PC-3 (cell line): ENCODE results near the gene LILRB2. TPM values are rescaled to one million over a fixed set of nuclear protein-coding genes. Genes with fewer than 3 reads are reported as not detected.
A peak's percentile ranks its signal among the peaks of the same experiment; 100 is the strongest.
"Not testable (repeated sequence)": the region's sequence is repeated elsewhere in the genome, so short reads cannot be mapped to it uniquely, and the experiment has no call there.

Experiments used
- ATAC-seq: fragments of 200-7000 bp; cut with Tn5 transposase; 2 replicates; pipeline ENCODE4 v1.9.1; 2020; ENCODE audit warnings: mild to moderate bottlenecking, moderate library complexity
- BruUV-seq: library from RNA; stranded (reverse); fragments of 400-500 nt; replicated peaks from 2 replicates; lab custom pipeline; 2021; lab: Mats Ljungman, UMichigan
- CTCF ChIA-PET: fragments of 300-600 bp; sonication (Branson Sonifier 250); formaldehyde crosslinking; loops from one replicate; lab custom pipeline; 2022; ENCODE audit warnings: antibody characterized with exemption; lab: Charles Lee
- POLR2A ChIA-PET: fragments of 300-600 bp; sonication (Branson Sonifier 250); formaldehyde crosslinking; loops from one replicate; lab custom pipeline; 2022; ENCODE audit warnings: antibody characterized with exemption; ENCODE audit not compliant: unreplicated experiment; lab: Charles Lee
- DNase-seq: peaks from one replicate; pipeline ENCODE4 v3.0.0-alpha.2; 2015
- H2AFZ ChIP-seq: fragments of 300-600 bp; sonication (generic); 2 replicates; pipeline ENCODE4 v1.6.0; 2016; ENCODE audit warnings: antibody characterized with exemption, low read length
- H3F3A ChIP-seq: fragments of 300-600 bp; sonication (generic); one replicate; pipeline ENCODE4 v1.6.0; 2017; ENCODE audit warnings: antibody characterized with exemption, low read length, control low read depth, mild to moderate bottlenecking; ENCODE audit not compliant: unreplicated experiment
- H3K27ac ChIP-seq: fragments of 300-600 bp; sonication (generic); 2 replicates; pipeline ENCODE4 v1.5.1; 2016; ENCODE audit warnings: mild to moderate bottlenecking, low read length
- H3K27me3 ChIP-seq: fragments of 300-600 bp; sonication (generic); 2 replicates; pipeline ENCODE4 v1.6.1; 2016; ENCODE audit warnings: low read length, mixed read lengths
- H3K36me3 ChIP-seq: fragments of 300-600 bp; sonication (generic); 2 replicates; pipeline ENCODE4 v1.6.1; 2016; ENCODE audit warnings: low read depth, mixed run types, low read length, mixed read lengths
- H3K4me1 ChIP-seq: fragments of 300-600 bp; sonication (generic); 2 replicates; pipeline ENCODE4 v1.5.1; 2016; ENCODE audit warnings: low read length; ENCODE audit not compliant: insufficient read depth
- H3K4me2 ChIP-seq: fragments of 300-600 bp; sonication (generic); 2 replicates; pipeline ENCODE4 v1.6.0; 2016; ENCODE audit warnings: low read length
- H3K4me3 ChIP-seq: fragments of 300-600 bp; sonication (generic); 2 replicates; pipeline ENCODE4 v1.5.1; 2016; ENCODE audit warnings: mild to moderate bottlenecking, low read length, mixed read lengths
- H3K79me2 ChIP-seq: fragments of 300-600 bp; sonication (generic); 2 replicates; pipeline ENCODE4 v1.6.1; 2017; ENCODE audit warnings: low read length, mixed read lengths
- H3K9ac ChIP-seq: fragments of 300-600 bp; sonication (generic); 2 replicates; pipeline ENCODE4 v1.6.0; 2016; ENCODE audit warnings: mild to moderate bottlenecking, low read length
- H3K9me2 ChIP-seq: fragments of 300-600 bp; sonication (generic); replicated peaks from 2 replicates; pipeline ENCODE4 v1.6.1; 2016; ENCODE audit warnings: mixed run types, low read length, mixed read lengths
- H3K9me3 ChIP-seq: fragments of 300-600 bp; sonication (generic); 2 replicates; pipeline ENCODE4 v1.6.1; 2016; ENCODE audit warnings: low read length, mixed read lengths
- H4K20me1 ChIP-seq: fragments of 300-600 bp; sonication (generic); 2 replicates; pipeline ENCODE4 v1.6.1; 2016; ENCODE audit warnings: low read length, mixed read lengths
- CTCF ChIP-seq: fragments of 300-600 bp; sonication (generic); conservative IDR thresholded peaks from 2 replicates; pipeline ENCODE4 v1.5.1; 2017; ENCODE audit warnings: antibody characterized with exemption, low read depth, mild to moderate bottlenecking, low read length
- EZH2 ChIP-seq: fragments of 300-600 bp; sonication (generic); IDR thresholded peaks from one replicate; pipeline ENCODE4 v1.6.1; 2017; ENCODE audit warnings: antibody characterized with exemption, mild to moderate bottlenecking, low read length; ENCODE audit not compliant: unreplicated experiment
- EZH2phosphoT487 ChIP-seq: fragments of 300-600 bp; sonication (generic); IDR thresholded peaks from 2 replicates; pipeline ENCODE4 v1.6.1; 2018; ENCODE audit warnings: mild to moderate bottlenecking, antibody characterized with exemption, low read length, borderline replicate concordance
- intact Hi-C: fragments of 100-400 bp; cut with micrococcal nuclease; formaldehyde crosslinking; loops from 2 replicates; pipeline ENCODE4 v1.9.0; 2023
- total RNA-seq: library from RNA; depleted of rRNA; stranded (reverse); fragments of >200 nt; gene quantifications from 2 replicates; pipeline ENCODE4 v1.2.3, GENCODE V29; 2014

LILRB2 gene
- total RNA-seq, 1 experiment from 2014 or later: not detected

GRCh38 chr19:54298357-54299125 is 17.6 kb upstream of the LILRB2 start:
- Histone ChIP-seq H3K4me3 (no peak overlapping the region), H2AFZ (no peak overlapping the region), H4K20me1 (no peaks in the 10 kb centered on the region), H3K36me3 (no peaks in the 10 kb centered on the region), H3K9ac (no peak overlapping the region), H3K4me2 (no peak overlapping the region), H3K79me2 (no peaks in the 10 kb centered on the region), H3K27me3 (peaks cover 72% of the 10 kb centered on the region), H3F3A (no peaks in the 10 kb centered on the region), H3K9me2 (no peaks in the 10 kb centered on the region), H3K4me1 (no peaks in the 10 kb centered on the region), H3K9me3 (no peaks in the 10 kb centered on the region), H3K27ac (no peak overlapping the region)
- intact Hi-C loops: no loop called here
- TF ChIP-seq EZH2phosphoT487 (no peak), EZH2 (no peak), CTCF (no peak)
- ATAC-seq (no peak), DNase-seq (no peak)
- ChIA-PET CTCF (no interaction called here), POLR2A (no interaction called here)
- BruUV-seq: no TSS peak

DNA sequence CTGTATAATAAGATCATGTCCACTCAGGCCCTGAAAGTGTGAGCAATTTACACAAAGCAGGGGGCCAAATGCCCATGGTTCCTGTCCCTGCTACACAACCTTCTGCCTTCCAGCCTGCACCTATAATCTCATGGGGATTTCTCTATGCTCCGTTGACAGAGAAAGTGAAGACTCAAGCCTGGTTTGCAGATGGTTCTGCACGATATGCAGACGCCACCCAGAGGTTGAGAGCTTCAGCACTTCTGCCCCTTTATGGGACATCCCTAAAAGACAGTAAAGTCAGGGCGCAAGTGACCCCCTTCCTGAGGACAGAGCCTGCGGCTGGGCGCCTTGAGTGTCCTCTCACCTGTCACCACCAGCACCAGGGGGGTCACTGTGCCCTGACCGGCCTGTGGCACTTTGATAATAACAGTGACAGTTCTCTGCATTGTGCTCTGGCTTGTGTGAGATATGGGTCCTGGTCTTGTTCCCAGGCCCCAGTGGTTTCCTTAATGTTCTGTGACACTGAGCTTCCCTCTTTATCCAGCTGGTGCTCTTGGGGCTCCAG is 16.9 kb upstream of the LILRB2 start:
- Histone ChIP-seq H3K9me2 (no peaks in the 10 kb centered on the region), H3K27ac (no peak overlapping the region), H3F3A (no peaks in the 10 kb centered on the region), H3K4me2 (no peak overlapping the region), H3K9ac (no peak overlapping the region), H4K20me1 (no peaks in the 10 kb centered on the region), H3K79me2 (no peaks in the 10 kb centered on the region), H3K4me1 (no peaks in the 10 kb centered on the region), H3K27me3 (peaks cover 79% of the 10 kb centered on the region), H3K36me3 (no peaks in the 10 kb centered on the region), H3K9me3 (no peaks in the 10 kb centered on the region), H2AFZ (no peak overlapping the region), H3K4me3 (no peak overlapping the region)
- ChIA-PET POLR2A (no interaction called here), CTCF (no interaction called here)
- ATAC-seq: no peak
- peak; percentile 25 for DNase-seq
- intact Hi-C loops: no loop called here
- TF ChIP-seq EZH2 (no peak), EZH2phosphoT487 (no peak)
- no TSS peak for BruUV-seq

- H3K79me2 ChIP-seq: no peaks in the 10 kb centered on the region
- no peak overlapping the region for H2AFZ ChIP-seq
- H3K4me2 ChIP-seq: no peak overlapping the region
- BruUV-seq: no TSS peak
- POLR2A ChIA-PET: no interaction called here
- no peaks in the 10 kb centered on the region; the same call in 1 of the 2 replicates for H3K9me3 ChIP-seq
- TF ChIP-seq CTCF: no peak
- no peak for TF ChIP-seq EZH2phosphoT487
- TF ChIP-seq EZH2: no peak
- H3K27me3 ChIP-seq: peaks cover 90% of the 10 kb centered on the region
- no peak for DNase-seq
- no peak overlapping the region for H3K9ac ChIP-seq
- H3F3A ChIP-seq: no peaks in the 10 kb centered on the region
- H3K36me3 ChIP-seq: no peaks in the 10 kb centered on the region
- H4K20me1 ChIP-seq: no peaks in the 10 kb centered on the region
- H3K4me1 ChIP-seq: no peaks in the 10 kb centered on the region
- intact Hi-C loops: no loop called here
- H3K27ac ChIP-seq: no peak overlapping the region
- ATAC-seq: no peak
- no peaks in the 10 kb centered on the region for H3K9me2 ChIP-seq
- H3K4me3 ChIP-seq: no peak overlapping the region
- CTCF ChIA-PET: no interaction called here
Measured at GRCh38 chr19:54294539-54294938, 13.6 kb upstream of the LILRB2 start.

GRCh38 chr19:54289160-54289559 is 8.2 kb upstream of the LILRB2 start:
- H3K4me2 ChIP-seq, DNase-seq, H3K79me2 ChIP-seq, H3K4me3 ChIP-seq, H3K9ac ChIP-seq, CTCF ChIA-PET, BruUV-seq, H3K27ac ChIP-seq, POLR2A ChIA-PET, H3K9me2 ChIP-seq, H2AFZ ChIP-seq, intact Hi-C loops, H3F3A ChIP-seq, H3K4me1 ChIP-seq, H4K20me1 ChIP-seq, H3K9me3 ChIP-seq, H3K36me3 ChIP-seq, ATAC-seq: not testable (repeated sequence)
- H3K27me3 ChIP-seq: peaks cover 87% of the 10 kb centered on the region
